Ishikawa (cell line): ENCODE results near the gene ARID3B.

Source experiments
- CEBPB ChIP-seq: IDR thresholded peaks from 2 replicates; pipeline ENCODE4 v1.6.1; 2012
- CREB1 ChIP-seq: IDR thresholded peaks from 2 replicates; pipeline ENCODE4 v1.6.1; 2012; ENCODE audit warnings: low read depth
- EGR1 ChIP-seq: IDR thresholded peaks from 2 replicates; pipeline ENCODE4 v1.6.1; 2012
- EP300 ChIP-seq: IDR thresholded peaks from 2 replicates; pipeline ENCODE4 v1.6.1; 2012; ENCODE audit warnings: borderline replicate concordance
- FOXM1 ChIP-seq: IDR thresholded peaks from 2 replicates; pipeline ENCODE4 v1.6.1; 2012; ENCODE audit warnings: low read depth, borderline replicate concordance
- MAX ChIP-seq: IDR thresholded peaks from 2 replicates; pipeline ENCODE4 v1.6.1; 2012
- NFIC ChIP-seq: IDR thresholded peaks from 2 replicates; pipeline ENCODE4 v1.6.1; 2012
- RAD21 ChIP-seq: IDR thresholded peaks from 2 replicates; pipeline ENCODE4 v1.6.1; 2012; ENCODE audit warnings: low read depth
- TAF1 ChIP-seq: IDR thresholded peaks from 2 replicates; pipeline ENCODE4 v1.6.1; 2012; ENCODE audit warnings: low read depth, mild to moderate bottlenecking
- TCF12 ChIP-seq: IDR thresholded peaks from 2 replicates; pipeline ENCODE4 v1.6.1; 2012; ENCODE audit warnings: low read depth
- TEAD4 ChIP-seq: IDR thresholded peaks from 2 replicates; pipeline ENCODE4 v1.6.1; 2012
- YY1 ChIP-seq: IDR thresholded peaks from 2 replicates; pipeline ENCODE4 v1.6.1; 2012; ENCODE audit warnings: low read depth
- ZBTB7A ChIP-seq: IDR thresholded peaks from 2 replicates; pipeline ENCODE4 v1.6.1; 2012; ENCODE audit warnings: low read depth
- TF ChIP-seq, protein P1 (sequence below): IDR thresholded peaks from 2 replicates; pipeline ENCODE4 v1.6.1; 2012; ENCODE audit warnings: low read depth, mild to moderate bottlenecking
- TF ChIP-seq, protein P2 (sequence below): IDR thresholded peaks from 2 replicates; pipeline ENCODE4 v1.6.1; 2012

ARID3B gene

DNA sequence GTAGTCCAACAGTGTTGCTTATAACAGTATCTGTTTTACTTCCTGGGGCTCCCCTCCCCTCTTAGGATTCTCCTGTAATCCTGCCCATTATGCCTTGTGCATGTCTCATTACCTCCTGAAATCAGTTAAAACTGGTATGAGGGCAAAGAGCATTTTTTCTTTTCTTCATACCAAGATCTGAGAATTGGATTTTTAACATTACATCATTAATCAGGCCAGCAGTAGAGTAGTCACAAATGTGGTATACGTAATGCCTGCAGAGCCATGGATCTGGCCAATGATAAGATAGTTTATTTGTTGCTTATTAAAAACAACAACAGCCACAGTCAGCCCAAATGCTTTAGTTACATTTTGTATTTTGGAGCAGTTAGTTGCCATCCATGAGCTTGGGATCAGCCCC is 23.2 kb downstream of the ARID3B start:
- TF ChIP-seq TCF12, result no peak
- no peak for TF ChIP-seq RAD21
- TF ChIP-seq, protein P1, sequence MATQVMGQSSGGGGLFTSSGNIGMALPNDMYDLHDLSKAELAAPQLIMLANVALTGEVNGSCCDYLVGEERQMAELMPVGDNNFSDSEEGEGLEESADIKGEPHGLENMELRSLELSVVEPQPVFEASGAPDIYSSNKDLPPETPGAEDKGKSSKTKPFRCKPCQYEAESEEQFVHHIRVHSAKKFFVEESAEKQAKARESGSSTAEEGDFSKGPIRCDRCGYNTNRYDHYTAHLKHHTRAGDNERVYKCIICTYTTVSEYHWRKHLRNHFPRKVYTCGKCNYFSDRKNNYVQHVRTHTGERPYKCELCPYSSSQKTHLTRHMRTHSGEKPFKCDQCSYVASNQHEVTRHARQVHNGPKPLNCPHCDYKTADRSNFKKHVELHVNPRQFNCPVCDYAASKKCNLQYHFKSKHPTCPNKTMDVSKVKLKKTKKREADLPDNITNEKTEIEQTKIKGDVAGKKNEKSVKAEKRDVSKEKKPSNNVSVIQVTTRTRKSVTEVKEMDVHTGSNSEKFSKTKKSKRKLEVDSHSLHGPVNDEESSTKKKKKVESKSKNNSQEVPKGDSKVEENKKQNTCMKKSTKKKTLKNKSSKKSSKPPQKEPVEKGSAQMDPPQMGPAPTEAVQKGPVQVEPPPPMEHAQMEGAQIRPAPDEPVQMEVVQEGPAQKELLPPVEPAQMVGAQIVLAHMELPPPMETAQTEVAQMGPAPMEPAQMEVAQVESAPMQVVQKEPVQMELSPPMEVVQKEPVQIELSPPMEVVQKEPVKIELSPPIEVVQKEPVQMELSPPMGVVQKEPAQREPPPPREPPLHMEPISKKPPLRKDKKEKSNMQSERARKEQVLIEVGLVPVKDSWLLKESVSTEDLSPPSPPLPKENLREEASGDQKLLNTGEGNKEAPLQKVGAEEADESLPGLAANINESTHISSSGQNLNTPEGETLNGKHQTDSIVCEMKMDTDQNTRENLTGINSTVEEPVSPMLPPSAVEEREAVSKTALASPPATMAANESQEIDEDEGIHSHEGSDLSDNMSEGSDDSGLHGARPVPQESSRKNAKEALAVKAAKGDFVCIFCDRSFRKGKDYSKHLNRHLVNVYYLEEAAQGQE, result no peak
- TF ChIP-seq TAF1, result no peak

DNA sequence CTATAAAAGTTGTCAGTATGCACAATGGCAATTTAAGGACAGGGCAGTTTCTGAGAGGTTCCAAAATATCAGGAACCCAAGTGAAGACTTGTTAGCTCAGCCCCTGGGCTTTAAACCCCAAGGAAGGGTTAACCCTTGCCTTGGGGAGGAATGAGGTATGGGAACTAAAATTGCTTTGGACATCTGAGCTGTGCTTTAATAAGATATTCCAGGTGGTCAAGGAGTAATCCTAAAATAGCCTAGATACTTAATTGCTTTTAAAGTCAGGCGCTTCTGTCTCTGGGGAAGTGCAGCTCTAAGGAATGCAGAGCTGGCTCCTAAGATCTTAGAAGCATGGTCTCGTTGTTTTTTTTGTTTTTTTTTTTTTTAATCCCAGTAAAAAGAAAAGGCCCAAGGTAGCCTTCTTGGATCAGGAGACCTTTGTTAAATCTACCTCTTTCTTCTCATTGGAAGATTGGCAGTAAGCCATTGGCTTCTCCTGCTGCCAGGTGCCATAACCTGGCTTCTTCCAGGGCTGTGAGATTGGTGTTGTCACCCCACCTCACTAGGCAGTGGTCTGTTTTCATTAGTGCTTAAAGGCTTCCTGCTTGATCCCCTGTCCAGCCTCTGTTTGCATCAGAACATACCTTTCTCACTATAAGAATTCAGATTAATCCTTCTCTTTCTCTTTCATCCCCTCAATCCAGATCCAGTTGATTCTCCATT is 24.5 kb downstream of the ARID3B start:
- TF ChIP-seq EGR1 (no peak), TEAD4 (no peak), FOXM1 (no peak), RAD21 (no peak), MAX (no peak), YY1 (no peak), TCF12 (no peak), CEBPB (no peak), CREB1 (no peak), TAF1 (no peak), ZBTB7A (no peak), EP300 (no peak), NFIC (no peak)
- TF ChIP-seq, protein P2, sequence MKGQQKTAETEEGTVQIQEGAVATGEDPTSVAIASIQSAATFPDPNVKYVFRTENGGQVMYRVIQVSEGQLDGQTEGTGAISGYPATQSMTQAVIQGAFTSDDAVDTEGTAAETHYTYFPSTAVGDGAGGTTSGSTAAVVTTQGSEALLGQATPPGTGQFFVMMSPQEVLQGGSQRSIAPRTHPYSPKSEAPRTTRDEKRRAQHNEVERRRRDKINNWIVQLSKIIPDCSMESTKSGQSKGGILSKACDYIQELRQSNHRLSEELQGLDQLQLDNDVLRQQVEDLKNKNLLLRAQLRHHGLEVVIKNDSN, result no peak
- TF ChIP-seq, protein P1, result no peak

- no peak for TF ChIP-seq TEAD4
- TF ChIP-seq CEBPB, result no peak
Measured at GRCh38 chr15:74568594-74568993, 27.6 kb downstream of the ARID3B start.

- TF ChIP-seq TCF12 (no peak), YY1 (no peak), RAD21 (no peak), CEBPB (no peak), EGR1 (no peak), ZBTB7A (no peak), EP300 (no peak), FOXM1 (no peak), NFIC (no peak), MAX (no peak), TAF1 (no peak), CREB1 (no peak), TEAD4 (no peak)
- TF ChIP-seq, protein P1, result no peak
- TF ChIP-seq, protein P2, result no peak
Measured at GRCh38 chr15:74569731-74570070, 28.7 kb downstream of the ARID3B start.

GRCh38 chr15:74571191-74571590 is 30.2 kb downstream of the ARID3B start:
- no peak for TF ChIP-seq TCF12
- no peak for TF ChIP-seq MAX
- TF ChIP-seq TEAD4, result no peak
- TF ChIP-seq NFIC, result no peak
- no peak for TF ChIP-seq CEBPB
- no peak for TF ChIP-seq FOXM1
- TF ChIP-seq, protein P2, result no peak
- no peak for TF ChIP-seq YY1
- no peak for TF ChIP-seq EGR1
